Measurements from ENCODE around the gene VWA5B2. TPM values are rescaled to one million over a fixed set of nuclear protein-coding genes. Genes with fewer than 3 reads are reported as not detected.

Gene VWA5B2
- total RNA-seq, 1 experiment from 2014 or later: not detected

DNA sequence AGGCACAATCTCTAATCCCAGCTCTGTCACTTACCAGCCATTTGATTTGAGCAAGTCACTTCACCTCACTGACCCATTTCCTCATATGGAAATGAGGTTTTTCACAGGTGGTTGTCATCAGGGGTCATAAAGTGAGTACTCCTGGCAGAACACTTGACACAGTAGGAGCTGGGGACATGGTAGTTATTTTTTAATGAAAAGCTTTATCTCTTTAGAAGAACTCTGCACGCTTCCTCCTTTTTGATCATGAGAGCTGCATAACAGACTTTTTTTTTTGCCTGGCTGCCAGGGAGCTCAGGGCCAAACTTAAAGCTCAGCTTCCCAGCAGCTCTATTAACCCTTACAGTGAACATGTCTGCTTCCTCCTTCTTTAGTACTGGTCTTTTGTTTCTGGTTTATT is 8.4 kb downstream of the VWA5B2 start:
- H3K27ac Mint-ChIP-seq (ENCODE audit: low read depth, unreplicated experiment): no peak overlapping the region
- CTCF ChIA-PET: interaction anchor here (0.5 to 4.0 kb wide), 7 partner anchors 11 to 344 kb away, joined by 3 to 25 read pairs (median 3); partner anchors contain the start of gene EEF1AKMT4
- no TSS peak for BruUV-seq (replicated peaks)
- H3K4me1 Mint-ChIP-seq (ENCODE audit: insufficient read depth, unreplicated experiment): peaks cover 6% of the 10 kb centered on the region
- intact Hi-C loops (cut with micrococcal nuclease): no loop called here
- no peaks in the 10 kb centered on the region for H3K27me3 Mint-ChIP-seq (ENCODE audit: insufficient read depth, unreplicated experiment)
- POLR2A ChIA-PET: no interaction called here
- no peak overlapping the region for H3K4me3 Mint-ChIP-seq (ENCODE audit: unreplicated experiment)
- no peak for DNase-seq (ENCODE audit: unreplicated experiment)
- no peaks in the 10 kb centered on the region for H3K9me3 Mint-ChIP-seq (ENCODE audit: unreplicated experiment)
- H3K36me3 Mint-ChIP-seq (ENCODE audit: insufficient read depth, unreplicated experiment): no peaks in the 10 kb centered on the region
- TF ChIP-seq, protein P1, sequence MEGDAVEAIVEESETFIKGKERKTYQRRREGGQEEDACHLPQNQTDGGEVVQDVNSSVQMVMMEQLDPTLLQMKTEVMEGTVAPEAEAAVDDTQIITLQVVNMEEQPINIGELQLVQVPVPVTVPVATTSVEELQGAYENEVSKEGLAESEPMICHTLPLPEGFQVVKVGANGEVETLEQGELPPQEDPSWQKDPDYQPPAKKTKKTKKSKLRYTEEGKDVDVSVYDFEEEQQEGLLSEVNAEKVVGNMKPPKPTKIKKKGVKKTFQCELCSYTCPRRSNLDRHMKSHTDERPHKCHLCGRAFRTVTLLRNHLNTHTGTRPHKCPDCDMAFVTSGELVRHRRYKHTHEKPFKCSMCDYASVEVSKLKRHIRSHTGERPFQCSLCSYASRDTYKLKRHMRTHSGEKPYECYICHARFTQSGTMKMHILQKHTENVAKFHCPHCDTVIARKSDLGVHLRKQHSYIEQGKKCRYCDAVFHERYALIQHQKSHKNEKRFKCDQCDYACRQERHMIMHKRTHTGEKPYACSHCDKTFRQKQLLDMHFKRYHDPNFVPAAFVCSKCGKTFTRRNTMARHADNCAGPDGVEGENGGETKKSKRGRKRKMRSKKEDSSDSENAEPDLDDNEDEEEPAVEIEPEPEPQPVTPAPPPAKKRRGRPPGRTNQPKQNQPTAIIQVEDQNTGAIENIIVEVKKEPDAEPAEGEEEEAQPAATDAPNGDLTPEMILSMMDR (IDR thresholded peaks at IDR 0.05; ENCODE audit: unreplicated experiment): no peak

DNA sequence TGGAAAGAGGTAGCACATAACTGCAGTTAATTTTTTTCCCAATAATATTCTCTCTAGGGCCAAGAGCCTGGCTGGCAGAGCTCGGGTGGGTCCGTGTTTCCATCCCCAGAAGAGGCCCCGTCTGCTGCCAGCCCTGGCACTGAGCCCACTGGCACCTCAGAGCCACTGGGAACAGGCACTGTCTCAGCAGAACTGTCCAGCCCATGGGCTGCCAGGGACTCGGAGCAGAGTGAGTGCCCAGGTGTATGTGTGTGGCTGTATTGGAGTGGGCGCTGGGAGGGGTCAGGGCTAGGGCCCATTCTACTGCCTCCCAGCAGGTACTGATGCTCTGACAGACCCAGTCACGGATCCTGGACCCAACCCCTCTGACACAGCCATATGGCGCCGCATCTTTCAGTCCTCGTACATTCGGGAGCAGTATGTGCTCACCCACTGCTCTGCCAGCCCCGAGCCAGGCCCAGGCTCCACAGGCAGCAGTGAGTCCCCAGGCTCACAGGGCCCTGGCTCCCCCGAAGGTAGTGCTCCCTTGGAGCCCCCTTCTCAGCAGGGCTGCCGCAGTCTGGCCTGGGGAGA is 8.9 kb downstream of the VWA5B2 start:
- TF ChIP-seq, protein P1 (IDR thresholded peaks at IDR 0.05; ENCODE audit: unreplicated experiment): no peak

DNA sequence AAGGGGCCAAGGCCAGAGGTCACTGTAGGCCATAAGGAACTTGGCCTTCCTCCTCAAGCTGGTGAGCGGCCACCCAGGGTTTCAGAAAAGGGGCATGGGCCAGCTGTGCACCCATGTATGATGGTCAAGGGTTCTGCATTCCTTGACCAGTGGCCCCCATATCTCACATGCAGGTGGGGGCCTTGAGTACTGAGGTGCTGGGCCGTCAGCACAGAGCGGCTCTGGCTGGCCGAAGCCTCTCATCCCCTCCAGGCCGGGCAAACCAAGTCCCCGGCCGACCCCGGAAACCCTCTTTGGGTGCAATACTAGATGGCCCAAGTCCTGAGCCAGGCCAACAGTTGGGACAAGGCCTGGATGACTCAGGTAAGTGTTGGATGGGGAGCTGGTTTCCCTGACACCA is 9.8 kb downstream of the VWA5B2 start:
- intact Hi-C loops (cut with micrococcal nuclease): no loop called here
- Mint-ChIP-seq H3K36me3 (ENCODE audit: insufficient read depth, unreplicated experiment) (peaks cover 9% of the 10 kb centered on the region), H3K27me3 (ENCODE audit: insufficient read depth, unreplicated experiment) (no peaks in the 10 kb centered on the region), H3K4me3 (ENCODE audit: unreplicated experiment) (no peak overlapping the region), H3K9me3 (ENCODE audit: unreplicated experiment) (no peaks in the 10 kb centered on the region), H3K4me1 (ENCODE audit: insufficient read depth, unreplicated experiment) (peaks cover 3% of the 10 kb centered on the region), H3K27ac (ENCODE audit: low read depth, unreplicated experiment) (no peak overlapping the region)
- TF ChIP-seq, protein P1 (IDR thresholded peaks at IDR 0.05; ENCODE audit: unreplicated experiment): no peak
- no peak for DNase-seq (ENCODE audit: unreplicated experiment)
- POLR2A ChIA-PET: no interaction called here
- CTCF ChIA-PET: interaction anchor here (0.6 to 4.0 kb wide), 4 partner anchors 12 to 59 kb away, joined by 3 to 25 read pairs (median 3); no protein-coding TSS in a partner anchor
- no TSS peak for BruUV-seq (replicated peaks)

More for the DNA sequence above, 8.9 kb downstream of the VWA5B2 start:
- no peaks in the 10 kb centered on the region for H3K27me3 Mint-ChIP-seq (ENCODE audit: insufficient read depth, unreplicated experiment)
- no peak overlapping the region for H3K27ac Mint-ChIP-seq (ENCODE audit: low read depth, unreplicated experiment)
- no TSS peak for BruUV-seq (replicated peaks)
- peaks cover 6% of the 10 kb centered on the region for H3K4me1 Mint-ChIP-seq (ENCODE audit: insufficient read depth, unreplicated experiment)
- CTCF ChIA-PET: interaction anchor here (0.5 to 4.0 kb wide), 7 partner anchors 11 to 54 kb away, joined by 3 to 25 read pairs (median 3); partner anchors contain the start of gene EEF1AKMT4
- POLR2A ChIA-PET: no interaction called here
- H3K36me3 Mint-ChIP-seq (ENCODE audit: insufficient read depth, unreplicated experiment): peaks cover under 1% of the 10 kb centered on the region
- no peak overlapping the region for H3K4me3 Mint-ChIP-seq (ENCODE audit: unreplicated experiment)
- intact Hi-C loops (cut with micrococcal nuclease): no loop called here
- H3K9me3 Mint-ChIP-seq (ENCODE audit: unreplicated experiment): no peaks in the 10 kb centered on the region
- DNase-seq (ENCODE audit: unreplicated experiment): no peak

DNA sequence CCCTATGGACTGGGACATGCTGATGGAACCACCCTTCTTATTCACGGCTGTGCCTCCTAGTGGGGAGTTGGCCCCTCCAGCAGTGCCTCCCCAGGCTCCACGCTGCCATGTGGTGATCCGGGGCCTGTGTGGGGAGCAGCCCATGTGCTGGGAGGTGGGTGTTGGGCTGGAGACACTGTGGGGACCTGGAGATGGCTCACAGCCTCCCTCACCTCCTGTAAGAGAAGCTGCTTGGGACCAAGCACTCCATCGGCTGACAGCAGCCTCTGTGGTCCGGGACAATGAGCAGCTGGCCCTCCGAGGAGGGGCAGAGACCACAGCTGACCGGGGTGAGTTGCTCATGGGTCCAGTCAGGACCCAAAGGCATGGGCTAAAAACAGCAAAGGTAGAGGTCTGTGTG is 10.3 kb downstream of the VWA5B2 start:
- ChIA-PET CTCF (interaction anchor here (0.6 to 4.0 kb wide), 4 partner anchors 11 to 59 kb away, joined by 3 to 25 read pairs (median 6); partner anchors contain the start of gene EEF1AKMT4), POLR2A (interaction anchor here (1.0 to 2.3 kb wide), 2 partner anchors 16 to 53 kb away, joined by 6 to 11 read pairs; no protein-coding TSS in a partner anchor)
- Mint-ChIP-seq H3K36me3 (ENCODE audit: insufficient read depth, unreplicated experiment) (peaks cover 13% of the 10 kb centered on the region), H3K27me3 (ENCODE audit: insufficient read depth, unreplicated experiment) (no peaks in the 10 kb centered on the region), H3K4me3 (ENCODE audit: unreplicated experiment) (no peak overlapping the region), H3K9me3 (ENCODE audit: unreplicated experiment) (no peaks in the 10 kb centered on the region), H3K4me1 (ENCODE audit: insufficient read depth, unreplicated experiment) (no peaks in the 10 kb centered on the region), H3K27ac (ENCODE audit: low read depth, unreplicated experiment) (no peak overlapping the region)
- TF ChIP-seq, protein P1 (IDR thresholded peaks at IDR 0.05; ENCODE audit: unreplicated experiment): no peak
- intact Hi-C loops (cut with micrococcal nuclease): no loop called here
- BruUV-seq (replicated peaks): TSS peak; percentile 18
- DNase-seq (ENCODE audit: unreplicated experiment): no peak

All from MCF 10A (cell line).